SK-N-DZ (cell line): Measurements from ENCODE around the gene GRP.

Experiments
- DNase-seq: peaks from one replicate; pipeline ENCODE4 v3.0.0-alpha.2; 2015; ENCODE audit warnings: low spot score

GRP gene

GRCh38 chr18:59267503-59268126 is 47.7 kb downstream of the GRP start:
- no peak for DNase-seq

GRCh38 chr18:59268127-59268720 is 48.3 kb downstream of the GRP start:
- DNase-seq = no peak

GRCh38 chr18:59268721-59269562 is 49.0 kb downstream of the GRP start:
- peak; percentile 48 for DNase-seq

GRCh38 chr18:59269563-59270119 is 49.7 kb downstream of the GRP start:
- no peak for DNase-seq

- DNase-seq = peak; percentile 27
Observed at GRCh38 chr18:59270689-59271257, 50.8 kb downstream of the GRP start.

GRCh38 chr18:59271606-59272220 is 51.8 kb downstream of the GRP start:
- DNase-seq = no peak

- no peak for DNase-seq
Observed at GRCh38 chr18:59272221-59272888, 52.4 kb downstream of the GRP start.

GRCh38 chr18:59272891-59273758 is 53.2 kb downstream of the GRP start, which contains the start of gene RAX:
Gene RAX (minus strand): TSS chr18:59273454. CDS start chr18:59273206, 248 bp downstream.
- DNase-seq = peak; percentile 52

GRCh38 chr18:59273759-59274532 is 54.0 kb downstream of the GRP start:
- no peak for DNase-seq

- DNase-seq = no peak
Observed at GRCh38 chr18:59274533-59274928, 54.6 kb downstream of the GRP start.

GRCh38 chr18:59275406-59275949 is 55.5 kb downstream of the GRP start:
- DNase-seq = no peak

- no peak for DNase-seq
Observed at GRCh38 chr18:59276047-59276446, 56.1 kb downstream of the GRP start.

GRCh38 chr18:59278793-59279192 is 58.8 kb downstream of the GRP start:
- no peak for DNase-seq

GRCh38 chr18:59279193-59279592 is 59.2 kb downstream of the GRP start:
- DNase-seq = no peak

GRCh38 chr18:59279722-59280121 is 59.8 kb downstream of the GRP start:
- DNase-seq = no peak
